CD4-positive, alpha-beta T cell treated with Interleukin-15 for 4 hours (primary cell): ENCODE data around the gene MECR.
A peak's percentile ranks its signal among the peaks of the same experiment; 100 is the strongest.

ENCODE experiments used
- DNase-seq: peaks from one replicate; pipeline ENCODE4 v3.0.0-alpha.2; 2020; ENCODE audit warnings: low spot score

The MECR gene

DNA sequence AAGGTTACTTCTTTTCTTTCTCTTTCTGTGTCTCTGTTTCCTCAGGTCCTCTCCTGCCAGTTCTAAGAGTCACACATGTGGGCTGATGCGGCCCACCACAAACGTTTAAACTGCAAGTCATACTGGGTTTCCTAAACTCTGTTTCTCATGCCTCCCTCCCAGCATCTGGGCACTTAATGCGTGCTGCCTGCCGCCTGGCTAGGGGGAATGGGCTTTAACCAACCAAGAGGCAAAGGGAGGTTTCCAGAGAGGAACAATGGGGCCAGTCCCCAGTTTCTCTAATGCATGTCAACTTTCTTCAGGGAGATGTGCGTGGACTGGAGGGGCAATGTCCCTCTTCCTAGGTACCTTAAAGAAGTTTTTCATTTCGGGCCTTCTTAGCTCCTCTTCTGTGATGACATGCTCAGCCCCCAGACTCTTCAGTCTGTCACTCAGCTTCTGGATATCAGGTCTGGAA, 29.1 kb downstream of the MECR start:
- no peak for DNase-seq

DNA sequence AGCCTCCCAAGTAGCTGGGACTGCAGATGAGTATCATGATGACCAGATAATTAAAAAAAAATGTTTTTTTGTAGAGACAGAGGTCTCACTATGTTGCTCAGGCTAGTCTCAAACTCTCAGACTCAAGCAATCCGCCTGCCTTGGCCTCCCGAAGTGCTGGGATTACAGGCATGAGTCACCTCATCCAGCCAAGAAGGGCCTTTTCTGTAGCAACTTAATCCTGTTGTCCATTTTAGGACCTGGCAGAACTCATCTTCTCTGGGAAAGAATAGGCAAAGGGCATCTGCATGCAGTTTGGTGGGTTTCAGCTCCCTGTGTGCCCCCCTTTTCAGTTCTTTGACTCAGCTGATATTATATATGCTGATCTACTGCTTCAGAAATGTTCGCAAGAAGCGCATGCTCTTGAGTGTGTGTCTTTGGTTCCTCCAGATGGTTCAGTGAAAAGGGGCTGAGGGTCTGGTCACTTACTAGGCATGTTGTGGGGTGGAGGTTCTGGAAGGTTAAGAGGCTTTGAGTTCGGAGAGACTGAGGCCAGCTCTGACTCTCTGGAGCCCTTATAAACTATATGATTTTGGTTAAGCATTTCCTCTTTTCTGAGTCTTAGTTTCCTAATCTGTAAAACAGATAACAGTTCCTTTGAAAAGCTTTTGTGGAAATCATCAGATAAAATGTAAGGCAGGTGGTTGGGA, 29.7 kb downstream of the MECR start:
- no peak for DNase-seq

DNA sequence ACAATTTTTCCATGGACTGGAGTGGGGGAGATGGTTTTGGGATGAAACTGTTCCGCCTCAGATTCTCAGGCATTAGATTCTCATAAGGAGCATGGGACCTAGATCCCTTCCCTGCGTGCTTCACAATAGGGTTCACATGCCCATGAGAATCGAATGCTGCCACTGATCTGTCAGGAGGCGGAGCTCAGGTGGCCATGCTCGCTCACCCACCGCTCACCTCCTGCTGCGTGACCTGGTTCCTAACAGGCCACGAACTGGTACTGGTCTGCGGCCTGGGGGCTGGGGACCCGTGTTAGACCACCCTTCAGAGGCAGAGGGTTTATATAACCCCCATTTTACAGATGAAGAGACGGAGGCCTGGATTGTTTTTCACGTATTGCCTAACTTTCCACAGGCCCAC, 32.7 kb downstream of the MECR start:
- no peak for DNase-seq

DNA sequence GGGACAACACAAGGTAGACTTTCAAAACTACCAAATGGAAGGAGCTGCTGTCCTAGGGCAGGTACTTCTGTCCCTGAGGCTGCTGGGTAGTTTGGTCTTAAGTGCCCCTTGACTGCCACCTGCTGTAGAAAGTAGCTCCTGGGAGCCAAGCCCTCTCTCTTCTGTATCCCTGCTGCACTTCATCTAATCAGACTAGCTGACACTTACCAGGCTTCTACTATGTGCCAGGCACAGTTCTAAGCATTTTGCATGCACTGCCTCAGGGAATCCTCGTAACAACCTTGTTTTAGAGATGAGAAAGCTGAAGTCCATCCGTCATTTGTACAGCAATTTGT, 33.2 kb downstream of the MECR start:
- DNase-seq, result peak; percentile 37

DNA sequence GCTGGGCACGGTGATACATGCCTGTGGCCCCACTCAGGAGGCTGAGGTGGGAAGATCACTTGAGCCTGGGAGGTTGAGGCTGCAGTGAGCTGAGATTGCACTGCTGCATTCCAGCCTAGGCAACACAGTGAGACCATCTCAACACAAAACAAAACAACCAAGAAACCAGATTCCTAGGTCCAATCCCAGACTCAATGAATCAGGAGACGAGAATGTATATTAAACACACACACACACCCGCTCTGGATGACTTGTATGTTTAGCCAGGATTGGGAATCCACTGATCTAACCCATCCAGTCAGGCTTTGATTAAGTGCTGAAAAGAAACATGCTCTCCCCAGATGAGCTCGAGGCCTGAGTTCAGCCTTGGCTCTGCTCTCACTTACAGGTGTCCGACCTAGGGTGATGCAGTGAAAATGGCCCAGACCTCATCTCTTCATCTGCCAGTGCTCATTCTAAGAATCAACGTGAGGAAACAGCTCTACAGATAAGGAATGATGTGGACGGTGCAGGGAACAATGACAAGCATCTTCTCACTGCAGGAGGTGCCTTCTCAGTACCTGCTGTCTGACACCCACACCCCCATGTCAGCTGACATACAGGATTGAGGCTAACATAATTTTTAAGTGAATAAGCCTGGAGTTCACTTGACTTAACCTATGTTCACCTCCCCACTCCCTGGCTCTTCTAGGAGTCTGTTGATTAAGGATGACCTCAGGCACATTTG, 33.7 kb downstream of the MECR start:
- no peak for DNase-seq

DNA sequence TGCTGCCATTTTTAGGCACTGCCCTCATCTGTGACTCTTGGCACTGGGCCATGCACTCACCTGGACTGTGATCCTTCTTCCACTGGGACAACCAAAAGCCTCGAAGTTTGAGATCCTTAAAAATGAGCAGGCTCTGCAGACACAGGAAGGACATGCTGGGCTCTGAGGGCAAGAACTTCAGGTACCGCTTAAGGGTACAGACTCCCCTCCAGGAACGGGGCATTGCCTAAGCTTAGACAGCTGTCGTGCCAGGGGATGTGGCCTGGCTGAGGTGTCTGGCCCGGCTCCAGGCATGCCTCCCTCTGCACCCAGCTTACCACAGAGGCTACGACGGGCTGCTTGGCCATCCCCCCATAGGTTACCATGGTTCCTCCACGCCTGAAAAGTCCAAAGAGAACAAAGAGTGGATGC, 34.8 kb downstream of the MECR start:
- no peak for DNase-seq

DNA sequence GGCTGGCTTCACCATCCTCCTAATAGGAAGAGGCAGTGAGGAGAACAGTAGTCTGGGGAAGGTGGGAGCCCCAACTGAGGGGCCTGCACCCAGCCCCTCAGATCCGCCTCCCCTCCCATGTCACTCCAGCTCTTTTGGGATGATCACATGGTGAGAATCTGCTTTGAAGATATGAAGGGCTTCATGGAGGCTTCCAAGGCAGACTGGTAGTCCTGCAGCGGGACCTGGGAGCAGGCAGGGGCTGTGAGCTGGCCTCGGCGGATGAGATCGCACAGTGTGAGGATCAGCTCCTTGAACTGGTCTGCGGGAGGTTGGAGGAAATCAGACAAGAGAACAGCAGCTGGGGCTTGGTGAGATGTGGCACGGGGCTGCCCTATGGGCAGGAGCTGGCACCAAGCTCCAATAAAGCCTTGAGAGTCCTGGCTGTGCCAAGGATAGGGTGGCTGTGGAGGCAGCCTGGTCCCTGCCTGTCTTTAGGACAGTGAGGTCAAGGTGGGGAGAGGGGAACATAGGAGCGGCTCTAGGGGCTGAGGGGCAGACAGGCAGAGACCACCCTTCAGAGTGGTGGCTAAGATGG, 36.8 kb downstream of the MECR start:
- no peak for DNase-seq

DNA sequence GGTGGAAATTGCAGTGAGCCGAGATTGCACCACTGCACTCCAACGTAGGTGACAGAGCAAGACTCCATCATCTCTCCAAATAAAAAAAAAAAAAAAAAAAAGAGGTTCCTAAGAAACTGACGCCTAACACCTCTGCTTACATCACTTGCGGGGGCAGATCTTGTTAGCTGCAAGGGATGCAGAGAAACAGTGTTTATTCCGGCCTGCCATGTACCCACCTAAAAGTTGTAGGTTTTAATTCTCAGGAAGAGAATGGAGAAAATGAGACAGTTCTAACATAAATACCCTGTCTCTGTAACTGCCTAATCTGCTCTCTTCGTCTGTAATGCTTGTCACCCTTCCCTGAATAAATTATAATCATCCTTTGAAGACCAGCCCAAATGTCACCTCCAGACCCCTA, 40.0 kb downstream of the MECR start:
- no peak for DNase-seq

DNA sequence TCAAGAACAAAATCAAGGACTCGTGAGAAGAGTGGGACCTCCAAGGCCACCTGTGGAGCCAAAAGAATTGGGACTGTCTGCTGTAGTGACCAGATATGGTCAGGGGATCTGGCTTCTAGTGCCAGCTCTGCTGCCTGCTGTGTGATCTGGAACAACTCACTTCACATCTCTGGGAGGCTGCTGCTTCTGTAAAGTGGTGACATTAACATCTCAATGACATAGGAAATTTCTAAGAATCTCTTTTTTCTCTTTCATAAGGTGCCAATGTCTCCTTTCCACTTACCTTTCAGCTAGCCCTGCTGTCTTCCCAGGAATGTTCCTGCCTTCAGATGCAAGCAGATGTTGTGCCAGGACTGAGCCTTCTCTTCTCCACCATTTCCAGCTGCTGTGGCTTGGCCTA, 44.0 kb downstream of the MECR start:
- DNase-seq, result no peak

DNA sequence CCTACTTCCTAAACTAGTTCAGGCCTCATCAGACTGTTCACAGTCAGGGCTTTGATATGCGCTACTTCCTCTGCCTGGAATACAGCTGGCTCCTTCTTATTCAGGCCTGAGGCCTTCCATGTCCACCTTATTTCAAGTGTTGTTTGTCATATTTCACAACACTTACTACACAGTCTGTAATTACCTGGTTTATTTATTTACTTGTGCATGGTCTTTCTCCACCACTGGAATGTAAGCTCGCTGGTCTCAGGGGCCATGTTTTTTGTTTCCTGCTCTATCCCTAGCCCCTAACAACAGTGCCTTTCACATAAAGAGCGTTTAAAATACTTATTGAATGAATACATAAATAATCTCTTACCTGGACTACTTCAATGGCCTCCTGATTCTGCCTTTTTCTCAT, 44.5 kb downstream of the MECR start:
- no peak for DNase-seq

DNA sequence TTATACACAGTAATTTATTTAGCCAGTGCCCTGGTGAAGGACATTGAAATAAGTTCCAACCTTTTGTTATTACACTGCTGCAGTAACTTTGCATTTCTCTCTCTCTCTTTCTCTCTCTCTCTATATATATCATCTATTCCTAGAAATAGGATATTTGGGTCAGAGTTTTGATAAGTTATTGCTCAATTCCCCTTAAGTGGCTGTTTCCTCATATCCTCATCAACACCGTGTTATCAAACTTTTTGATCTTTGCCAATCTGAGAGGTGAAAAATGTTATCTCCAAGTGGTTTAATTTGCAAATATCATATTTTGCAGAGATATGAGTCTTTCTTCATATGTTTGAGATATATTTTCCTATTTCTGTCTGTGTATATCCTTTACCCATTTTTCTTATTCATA, 47.4 kb downstream of the MECR start:
- DNase-seq, result no peak

DNA sequence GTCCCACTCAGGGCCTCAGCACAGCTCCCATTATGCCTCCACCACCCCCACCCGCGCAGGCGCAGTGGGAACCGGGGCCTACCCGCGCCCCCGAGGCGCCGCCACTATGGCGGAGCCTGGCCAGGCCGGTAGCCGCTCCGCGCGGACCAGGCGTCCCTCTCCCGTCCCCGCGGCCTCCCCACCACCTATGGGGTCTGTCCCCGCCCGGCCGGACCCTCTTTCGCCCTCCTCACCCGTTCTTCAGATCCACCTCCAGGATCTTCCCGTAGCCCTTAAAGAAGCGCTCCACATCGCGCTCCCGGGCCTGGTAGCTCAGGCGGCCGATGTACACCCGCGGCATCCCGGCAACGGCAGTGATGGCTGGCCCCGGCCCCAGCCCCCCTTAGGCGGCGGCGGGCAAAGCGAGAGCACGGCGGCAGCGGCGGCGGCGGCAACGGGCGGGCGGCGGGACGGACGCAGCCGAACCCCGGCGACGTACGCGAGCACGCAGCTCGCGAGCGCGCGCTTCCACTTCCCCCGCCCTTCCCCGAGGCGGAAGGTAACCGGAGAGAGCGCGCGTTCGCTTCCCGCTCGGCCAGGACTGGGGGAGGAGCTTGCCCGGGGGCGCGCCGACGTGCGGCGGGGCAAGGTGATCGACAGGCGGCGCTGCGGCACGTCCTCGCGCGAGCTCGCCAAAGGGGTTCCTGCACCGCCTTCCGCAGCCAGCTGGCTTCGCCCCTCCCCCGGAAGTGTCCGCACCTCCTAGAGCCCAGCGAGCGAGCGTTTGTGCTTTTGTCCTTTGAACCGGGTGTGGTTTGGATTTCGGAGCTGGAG, 49.1 kb downstream of the MECR start, which contains the start of gene SRSF4:
SRSF4 (minus strand) TSS at position 488 of the 813 bp plus-strand sequence; CDS start at position 340, 148 bp downstream.
- peak; percentile 99 for DNase-seq

DNA sequence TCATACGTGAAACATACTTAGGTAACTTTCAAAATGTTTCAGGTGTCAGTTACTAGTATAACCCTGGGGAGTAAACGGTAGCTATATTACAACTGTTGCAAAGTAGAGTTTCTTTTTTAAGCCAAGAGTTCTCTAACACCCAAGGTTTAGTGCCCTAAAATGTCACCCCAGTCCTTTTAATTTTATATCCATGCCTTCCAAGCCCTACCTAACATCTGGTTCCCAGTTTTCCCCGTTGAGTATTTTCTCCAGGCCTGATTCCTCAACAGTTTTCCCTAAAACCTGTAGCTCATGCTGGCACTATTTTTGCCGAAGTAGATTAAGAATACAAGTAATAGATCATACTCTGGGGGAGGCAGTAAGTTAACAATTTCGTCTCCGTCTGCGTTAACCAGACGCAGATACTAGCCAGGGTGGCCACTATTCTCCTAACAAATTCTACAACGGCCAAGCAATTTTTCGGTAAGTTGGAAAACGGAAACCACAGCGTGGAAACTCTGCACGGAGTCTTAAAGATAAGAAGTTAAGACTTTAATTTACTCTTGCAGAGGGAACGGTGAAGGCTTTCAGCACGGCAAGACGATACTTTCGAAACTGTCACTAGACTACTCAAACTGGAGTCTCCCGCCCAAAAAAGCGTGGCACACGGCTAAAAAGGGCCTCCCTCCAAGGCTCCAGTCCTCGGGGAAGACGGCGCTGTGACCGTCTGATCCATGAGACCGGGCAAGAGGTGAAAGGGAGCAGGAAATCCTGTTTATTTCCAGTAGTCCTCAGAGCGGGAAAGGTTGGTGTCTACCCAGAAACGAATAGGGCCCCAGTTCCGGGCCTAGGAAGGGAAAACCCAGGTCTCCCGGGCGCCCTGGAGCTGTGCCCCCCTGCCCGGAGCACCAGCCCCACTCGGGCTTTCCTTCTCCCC, 50.0 kb downstream of the MECR start:
- peak; percentile 8 for DNase-seq

DNA sequence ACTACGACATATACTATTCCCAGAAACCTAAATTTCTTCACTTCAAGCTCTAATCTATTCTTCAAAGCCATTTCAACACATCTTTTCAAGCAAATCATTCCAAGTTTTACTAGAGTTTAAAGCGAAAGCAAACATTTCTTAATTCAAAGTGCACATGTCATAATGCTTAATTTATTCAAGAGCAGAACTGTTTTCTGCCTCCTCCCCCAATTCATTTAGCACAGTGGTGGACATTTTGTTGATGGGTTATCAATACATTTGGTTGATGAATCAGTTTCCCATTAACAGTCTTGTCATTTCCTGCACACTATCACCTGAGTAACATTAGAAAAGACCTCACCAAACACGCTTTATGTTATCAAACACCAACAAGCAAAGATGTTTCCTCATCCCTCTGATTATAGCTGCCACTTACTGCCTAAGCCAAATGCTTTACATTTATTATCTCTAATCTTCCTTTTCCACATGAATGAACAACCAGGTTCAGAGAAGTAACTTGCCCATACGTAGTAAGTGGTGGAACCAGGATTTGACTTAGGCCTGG, 51.0 kb downstream of the MECR start:
- DNase-seq, result peak; percentile 12

DNA sequence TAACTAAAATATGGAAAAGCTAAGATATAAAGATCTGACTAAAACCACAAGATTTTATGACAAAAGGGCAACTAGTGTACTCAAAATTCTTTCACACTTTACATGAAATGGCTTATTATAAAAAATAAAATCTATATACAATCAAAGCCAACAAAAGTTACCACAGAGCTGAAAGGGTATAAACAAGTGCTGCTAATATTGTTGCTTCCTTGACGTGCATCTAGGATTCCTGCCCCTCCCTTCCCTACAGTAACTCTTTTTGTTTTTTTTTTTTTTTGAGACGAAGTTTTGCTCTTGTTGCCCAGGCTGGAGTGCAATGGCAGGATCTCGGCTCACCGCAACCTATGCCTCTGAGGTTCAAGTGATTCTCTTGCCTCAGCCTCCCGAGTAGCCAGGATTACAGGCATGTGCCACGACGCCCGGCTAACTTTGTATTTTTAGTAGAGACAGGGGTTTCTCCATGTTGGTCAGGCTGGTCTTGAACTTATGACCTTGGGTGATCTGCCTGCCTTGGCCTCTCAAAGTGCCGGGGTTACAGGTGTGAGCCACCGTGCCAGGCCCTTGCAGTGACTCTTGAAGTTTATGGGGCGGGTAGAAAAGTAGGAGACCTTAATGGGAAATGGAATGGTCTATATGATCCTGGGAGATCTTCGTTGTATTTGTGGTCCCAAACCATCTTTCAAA, 53.6 kb downstream of the MECR start:
- DNase-seq, result no peak

DNA sequence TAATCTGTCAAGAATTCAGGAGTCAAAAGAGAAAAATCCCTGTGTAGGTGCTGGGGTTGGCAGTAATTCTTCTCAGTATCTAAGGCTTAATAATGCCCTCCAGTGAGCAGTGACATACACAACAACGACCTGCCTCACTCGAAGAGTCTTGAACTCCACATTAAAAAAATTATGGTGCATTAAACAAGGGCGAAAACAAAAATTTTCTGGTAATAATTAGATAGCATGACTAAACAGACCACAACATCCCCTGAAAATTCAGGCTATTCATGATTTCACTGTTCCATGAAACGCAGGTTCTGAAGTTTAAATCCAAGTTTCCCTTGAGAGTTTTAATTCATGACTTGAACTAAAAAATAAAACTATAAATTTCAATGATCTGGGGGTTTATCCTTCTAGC, 54.2 kb downstream of the MECR start:
- no peak for DNase-seq

DNA sequence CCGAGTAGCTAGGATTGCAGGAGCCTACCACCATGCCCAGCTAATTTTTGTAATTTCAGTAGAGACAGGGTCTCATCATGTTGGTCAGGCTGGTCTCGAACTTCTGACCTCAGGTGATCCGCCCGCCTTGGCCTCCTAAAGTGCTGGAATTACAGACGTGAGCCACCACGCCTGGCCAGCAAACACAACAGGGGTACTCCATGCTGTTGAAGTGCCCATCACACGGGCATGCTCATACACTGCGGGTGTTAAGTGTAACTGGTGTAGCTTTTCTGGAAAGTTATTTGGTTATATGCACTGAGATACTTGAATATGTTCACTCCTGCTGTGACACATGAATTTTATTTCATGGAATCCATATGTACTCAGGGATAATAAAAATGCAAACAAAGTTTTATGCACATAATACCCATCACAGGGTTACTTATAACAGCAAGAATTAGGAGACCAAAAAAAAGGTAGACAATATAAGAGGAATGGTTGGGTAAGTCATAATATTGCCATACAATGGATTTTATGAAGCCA, 58.3 kb downstream of the MECR start:
- no peak for DNase-seq

DNA sequence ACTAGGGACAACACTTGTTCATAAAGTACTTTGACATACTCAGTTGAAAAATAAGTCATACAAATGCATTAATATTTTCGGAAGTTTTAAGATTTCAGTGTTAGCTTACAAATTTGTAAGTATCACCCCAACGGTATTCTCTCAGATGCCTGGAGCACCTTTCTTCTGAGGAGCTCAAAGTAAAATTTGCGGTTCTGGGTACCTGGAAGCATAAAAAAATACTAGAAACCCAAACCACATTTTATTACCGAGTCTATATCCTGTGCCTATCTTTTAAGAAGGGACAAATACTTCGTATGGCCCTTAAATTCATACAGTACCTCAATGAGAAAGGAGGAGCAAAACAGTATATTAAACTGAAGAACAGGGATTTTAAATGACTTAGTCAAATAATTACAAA, 59.2 kb downstream of the MECR start:
- DNase-seq, result peak; percentile 16

DNA sequence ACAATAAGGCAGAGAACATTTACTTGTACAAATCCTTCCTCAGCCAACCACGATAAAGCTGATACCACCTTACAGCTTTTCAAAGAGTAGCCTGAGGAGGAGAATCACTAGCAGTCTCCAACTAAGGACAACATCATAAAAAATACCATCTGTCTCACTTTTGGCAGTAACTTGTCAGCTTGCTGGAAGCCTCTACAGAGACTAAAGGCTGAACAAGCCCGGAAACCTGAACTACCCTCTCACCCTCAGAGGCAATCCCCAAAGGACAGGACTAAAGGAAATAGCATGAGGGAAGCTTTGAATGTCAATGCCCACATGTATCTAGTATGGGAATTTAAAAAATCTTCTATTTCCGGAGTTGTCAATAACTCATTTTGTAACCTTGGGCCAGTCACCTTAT, 59.6 kb downstream of the MECR start:
- no peak for DNase-seq

DNA sequence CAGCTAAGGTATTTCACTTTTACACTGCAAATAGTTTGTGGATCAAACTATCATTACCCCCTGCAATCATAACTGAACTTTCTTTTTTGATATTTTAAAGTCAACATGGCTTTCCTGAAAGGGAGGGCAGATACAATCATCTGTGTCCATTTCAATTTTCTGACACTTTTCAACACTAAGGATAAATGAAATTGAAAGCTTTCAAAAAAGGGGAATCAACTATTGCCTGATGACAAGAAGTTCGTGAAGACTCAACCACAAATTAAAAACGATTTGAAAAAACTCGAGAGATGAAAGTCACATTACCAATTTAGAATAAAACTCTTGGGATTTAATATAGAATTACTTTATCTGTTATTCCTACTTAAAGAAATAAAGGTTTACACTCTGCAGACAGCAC, 60.8 kb downstream of the MECR start:
- DNase-seq, result no peak
